Jurkat, Clone E6-1 (cell line): ENCODE data around the gene C5orf46. TPM values are rescaled to one million over a fixed set of nuclear protein-coding genes. Genes with fewer than 3 reads are reported as not detected.
A peak's percentile ranks its signal among the peaks of the same experiment; 100 is the strongest.
"Not testable (repeated sequence)": the region's sequence is repeated elsewhere in the genome, so short reads cannot be mapped to it uniquely, and the experiment has no call there.

Experiments
- DNase-seq: peaks from one replicate; pipeline ENCODE4 v3.0.0-alpha.2; 2011; ENCODE audit warnings: low read depth, low spot score
- H3K4me3 ChIP-seq: 2 replicates; pipeline ENCODE4 v1.5.1; 2011; ENCODE audit warnings: mild to moderate bottlenecking, low read length, control low read depth, moderate library complexity
- polyA plus RNA-seq: library from polyadenylated mRNA; unstranded; fragments of >200 nt; gene quantifications from one replicate; pipeline ENCODE4 v1.2.1, GENCODE V29; 2012; ENCODE audit warnings: missing spikeins; ENCODE audit not compliant: insufficient read length, insufficient read depth

C5orf46 gene
- polyA plus RNA-seq, result not detected

DNA sequence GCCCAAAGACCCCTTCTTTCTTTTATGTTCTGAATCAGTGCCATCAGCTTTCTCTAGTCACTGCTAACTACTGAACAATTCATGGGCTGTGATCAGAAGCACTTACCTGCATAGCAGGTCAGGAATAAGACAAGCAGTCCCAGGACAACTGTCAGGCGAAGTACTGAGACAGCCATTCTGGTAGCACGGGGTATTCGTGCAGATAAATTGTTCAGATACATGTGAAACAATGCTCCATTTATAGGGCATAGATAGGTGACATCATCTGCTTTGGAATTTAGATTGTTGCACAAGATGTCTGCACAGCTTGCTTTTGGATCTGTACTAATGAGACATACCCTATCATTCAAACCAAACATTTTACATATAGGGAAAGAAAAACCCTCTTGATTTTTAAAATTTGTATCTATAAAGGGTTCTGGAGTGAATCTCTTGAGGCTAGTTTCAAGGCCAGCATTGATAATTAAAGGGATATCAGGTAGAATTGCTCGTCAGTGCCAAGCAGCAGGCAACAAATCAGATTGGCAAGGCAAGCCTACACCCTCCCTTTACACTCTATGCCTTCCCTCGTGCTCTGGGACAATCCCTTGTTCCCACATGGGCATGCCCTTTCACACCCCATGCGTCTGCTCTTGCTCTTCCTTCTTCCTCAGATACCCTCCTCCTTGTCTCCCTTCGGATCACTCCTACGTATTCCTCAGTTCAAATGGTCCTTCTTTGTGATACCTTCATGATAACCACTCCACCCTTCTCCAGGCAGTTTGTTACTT, at the start of gene C5orf46:
Gene C5orf46 (minus strand): TSS at position 213 of the 770 bp plus-strand sequence. CDS start 37 bp downstream, at position 176.
- no peak for DNase-seq
- H3K4me3 ChIP-seq, result no peak within 1 kb of the TSS

DNA sequence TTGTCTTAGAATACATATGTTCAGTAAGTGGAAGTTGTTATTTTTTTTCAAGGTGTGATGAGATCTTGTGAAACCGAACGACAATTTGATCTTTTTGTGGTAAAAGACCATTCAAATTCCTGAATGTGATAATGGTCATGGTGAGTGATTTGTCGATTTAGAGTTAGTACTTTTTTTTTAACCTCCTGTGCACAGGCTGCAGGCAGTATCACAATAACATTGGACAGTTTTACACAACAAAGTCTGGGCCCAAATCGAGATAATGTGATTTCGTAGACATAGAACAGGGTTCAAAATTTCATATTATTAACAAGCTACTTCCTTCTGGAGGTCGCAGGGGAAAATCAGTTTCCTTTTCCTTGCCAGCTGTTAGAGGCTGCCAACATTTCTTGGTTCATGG, 48.6 kb upstream of the C5orf46 start:
- no peak overlapping the region for H3K4me3 ChIP-seq
- DNase-seq, result no peak

DNA sequence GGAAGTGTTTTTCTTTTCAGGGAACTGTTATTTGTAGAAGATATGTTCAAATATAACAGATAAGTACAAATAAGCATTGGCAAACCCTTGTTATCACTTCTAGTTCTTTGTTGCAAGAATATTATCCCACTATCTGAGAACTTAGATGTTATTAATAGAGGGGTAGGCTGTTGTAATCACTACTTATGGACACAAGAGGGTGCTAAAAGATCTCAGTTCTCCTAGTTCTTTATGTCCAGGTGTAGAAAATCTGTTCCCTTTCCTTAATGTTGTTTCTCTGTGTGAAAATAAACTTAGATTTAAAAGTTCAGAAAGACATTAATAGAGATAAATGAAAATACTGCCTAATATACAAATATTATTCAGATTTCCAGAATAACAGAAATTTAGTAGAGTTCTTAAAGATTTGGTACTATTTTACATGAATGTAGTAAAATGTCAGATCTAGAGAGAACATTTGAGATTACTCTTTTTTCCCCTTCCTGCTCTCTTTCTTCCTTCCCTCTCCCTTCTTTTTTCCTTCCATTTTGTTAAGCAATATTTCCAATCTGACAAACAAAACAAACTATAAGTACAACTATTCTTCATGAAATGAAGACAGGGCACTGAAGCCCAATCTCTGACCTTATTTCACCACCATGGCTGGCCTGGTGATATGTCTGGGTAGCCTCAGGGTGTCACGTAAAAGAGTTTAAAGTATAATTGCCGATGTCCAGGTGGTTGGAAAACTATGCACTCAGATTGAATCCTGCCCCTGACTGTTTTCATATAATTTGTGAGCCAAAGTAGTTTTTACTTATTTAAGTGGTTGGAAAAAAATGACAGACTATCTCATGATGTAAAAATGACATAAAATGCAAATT, 43.6 kb upstream of the C5orf46 start:
- DNase-seq, result peak; percentile 25
- H3K4me3 ChIP-seq, result no peak overlapping the region

DNA sequence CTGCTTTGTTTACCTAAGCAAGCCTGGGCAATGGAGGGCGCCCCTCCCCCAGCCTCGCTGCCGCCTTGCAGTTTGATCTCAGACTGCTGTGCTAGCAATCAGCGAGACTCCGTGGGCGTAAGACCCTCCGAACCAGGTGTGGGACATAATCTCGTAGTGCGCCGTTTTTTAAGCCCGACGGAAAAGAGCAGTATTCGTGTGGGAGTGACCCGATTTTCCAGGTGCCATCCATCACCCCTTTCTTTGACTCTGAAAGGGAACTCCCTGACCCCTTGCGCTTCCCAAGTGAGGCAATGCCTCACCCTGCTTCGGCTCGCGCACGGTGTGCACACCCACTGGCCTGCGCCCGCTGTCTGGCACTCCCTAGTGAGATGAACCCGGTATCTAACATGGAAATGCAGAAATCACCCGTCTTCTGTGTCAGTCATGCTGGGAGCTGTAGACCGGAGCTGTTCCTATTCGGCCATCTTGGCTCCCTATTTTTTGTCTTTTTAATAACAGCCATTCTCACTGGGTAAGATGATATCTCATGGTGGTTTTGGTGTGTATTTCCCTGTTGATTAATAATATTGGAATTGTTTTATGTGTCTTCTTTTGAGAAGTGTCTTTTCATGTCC, 40.4 kb upstream of the C5orf46 start:
- DNase-seq, H3K4me3 ChIP-seq: not testable (repeated sequence)

- H3K4me3 ChIP-seq, result no peak overlapping the region
- DNase-seq, result no peak
These were observed 33.2 kb upstream of the C5orf46 start for GRCh38 chr5:147939431-147940114.

DNA sequence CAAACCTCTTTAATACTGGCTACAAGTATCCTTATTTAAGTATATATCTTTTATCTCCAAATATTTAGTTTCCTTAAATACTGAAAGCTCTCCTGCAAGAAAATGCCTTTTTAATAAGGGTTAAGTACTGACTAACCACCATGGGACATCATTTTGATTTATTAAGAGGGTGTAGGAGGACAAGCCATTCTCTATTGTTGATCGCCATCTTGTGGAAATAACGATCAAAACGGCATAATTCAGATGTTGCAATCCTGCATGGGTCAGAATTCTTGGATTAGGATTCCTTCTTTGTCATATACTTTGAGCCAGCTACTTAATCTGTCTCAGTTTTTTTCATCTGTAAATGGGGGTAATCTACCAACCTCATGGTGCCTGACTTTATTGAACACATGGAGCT, 28.7 kb upstream of the C5orf46 start:
- DNase-seq, result no peak
- H3K4me3 ChIP-seq, result no peak overlapping the region

GRCh38 chr5:147930769-147931168, 24.4 kb upstream of the C5orf46 start:
- no peak for DNase-seq

DNA sequence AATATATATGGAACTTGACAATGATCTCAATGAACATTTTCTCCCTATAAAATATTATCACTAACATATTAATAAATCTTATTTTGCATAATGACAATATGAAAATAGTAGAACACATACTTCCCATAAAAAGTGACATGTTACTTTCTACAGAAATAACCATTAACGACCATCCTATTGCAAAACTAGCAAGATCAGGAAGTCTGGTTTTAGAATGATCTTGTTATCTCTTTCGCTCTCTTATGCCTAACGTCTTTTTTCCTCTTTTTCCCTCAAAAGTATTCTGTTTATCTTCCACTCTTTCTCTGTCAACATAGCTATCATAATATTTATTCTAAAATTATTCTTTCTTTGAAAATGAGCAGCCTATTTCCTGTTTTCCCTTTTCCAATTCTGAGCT, 21.6 kb upstream of the C5orf46 start:
- no peak for DNase-seq

More at GRCh38 chr5:147930769-147931168, 24.4 kb upstream of the C5orf46 start:
- no peak overlapping the region for H3K4me3 ChIP-seq

GRCh38 chr5:147925020-147925419, 18.7 kb upstream of the C5orf46 start:
- H3K4me3 ChIP-seq, result no peak overlapping the region
- no peak for DNase-seq

More for the DNA sequence above, 21.6 kb upstream of the C5orf46 start:
- H3K4me3 ChIP-seq, result no peak overlapping the region

DNA sequence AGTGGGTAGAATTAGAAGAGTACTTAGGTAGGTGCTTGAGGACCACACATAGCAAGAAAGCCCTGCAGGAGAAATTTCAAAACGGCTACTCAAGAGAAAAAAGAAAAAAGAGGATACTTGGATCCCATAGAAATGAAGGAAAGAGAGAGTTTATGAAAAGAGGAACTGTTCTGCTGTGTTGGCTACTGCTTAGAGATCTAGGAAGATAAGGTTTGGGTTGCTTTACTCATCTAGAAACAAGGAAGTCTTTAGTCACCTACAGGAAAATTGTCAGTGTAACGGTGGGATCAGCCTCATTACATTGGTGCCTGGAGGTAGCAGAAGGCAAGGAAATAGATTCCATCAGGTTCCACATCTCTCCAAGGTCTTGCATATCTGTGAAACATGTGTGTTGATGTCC, 14.8 kb upstream of the C5orf46 start:
- no peak for DNase-seq

GRCh38 chr5:147920420-147921030, 14.2 kb upstream of the C5orf46 start:
- H3K4me3 ChIP-seq, result no peak overlapping the region
- DNase-seq, result no peak

More for the DNA sequence above, 14.8 kb upstream of the C5orf46 start:
- H3K4me3 ChIP-seq, result no peak overlapping the region

- no peak overlapping the region for H3K4me3 ChIP-seq
- DNase-seq, result no peak
These were observed 12.6 kb upstream of the C5orf46 start for GRCh38 chr5:147918899-147919298.

GRCh38 chr5:147918101-147918685, 11.9 kb upstream of the C5orf46 start:
- DNase-seq, result no peak
- no peak overlapping the region for H3K4me3 ChIP-seq

GRCh38 chr5:147913786-147914185, 7.4 kb upstream of the C5orf46 start:
- no peak overlapping the region for H3K4me3 ChIP-seq
- DNase-seq, result no peak

GRCh38 chr5:147912011-147912410, 5.7 kb upstream of the C5orf46 start:
- no peak for DNase-seq

DNA sequence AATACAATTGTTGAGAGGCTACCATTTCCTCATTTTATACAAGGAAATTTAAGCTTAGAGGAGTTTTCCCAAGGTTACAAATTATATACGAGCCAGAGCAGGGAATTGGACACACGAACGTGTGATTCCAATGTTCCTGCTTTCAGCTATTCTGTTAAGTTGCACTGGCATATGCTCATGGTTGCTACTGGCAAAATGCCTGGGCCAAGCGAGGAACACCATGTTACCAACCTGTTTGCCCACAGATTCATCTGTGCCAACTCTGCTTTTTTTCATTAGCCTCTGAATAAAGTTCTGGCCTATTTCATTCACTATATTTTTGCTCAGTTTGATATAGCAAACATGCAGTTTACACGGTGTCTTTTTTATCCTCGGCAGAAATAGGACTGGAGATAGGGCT, 5.1 kb upstream of the C5orf46 start:
- DNase-seq, result no peak
- H3K4me3 ChIP-seq, result no peak overlapping the region

More at GRCh38 chr5:147912011-147912410, 5.7 kb upstream of the C5orf46 start:
- no peak overlapping the region for H3K4me3 ChIP-seq

- no peak for DNase-seq
- no peak overlapping the region for H3K4me3 ChIP-seq
These were observed 2.2 kb downstream of the C5orf46 start for GRCh38 chr5:147904110-147904509.

- no peak for DNase-seq
- H3K4me3 ChIP-seq, result no peak overlapping the region
These were observed 3.7 kb downstream of the C5orf46 start for GRCh38 chr5:147902609-147903115.
